ENCODE measurements around the gene IFNAR2.

IFNAR2 gene

DNA sequence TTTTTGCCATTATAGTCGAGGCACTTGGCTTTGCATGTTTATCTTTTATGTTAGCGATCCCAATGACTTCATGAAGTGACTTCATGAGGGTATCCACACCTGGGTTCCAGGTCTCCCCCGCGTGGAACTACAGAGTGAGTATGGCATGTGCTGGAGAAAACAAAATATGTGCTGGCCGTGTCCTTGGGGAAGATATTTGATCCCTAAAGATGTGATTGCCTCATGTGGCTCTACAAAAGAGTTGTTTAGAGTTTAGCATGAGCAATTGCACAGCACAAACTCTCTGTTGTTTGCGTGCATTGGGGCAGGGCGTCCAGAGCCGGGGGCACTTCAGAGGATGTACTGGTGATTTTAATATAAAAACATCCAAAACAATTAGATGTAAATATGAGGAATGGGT is 41.2 kb downstream of the IFNAR2 start:
- no peak for DNase-seq

DNA sequence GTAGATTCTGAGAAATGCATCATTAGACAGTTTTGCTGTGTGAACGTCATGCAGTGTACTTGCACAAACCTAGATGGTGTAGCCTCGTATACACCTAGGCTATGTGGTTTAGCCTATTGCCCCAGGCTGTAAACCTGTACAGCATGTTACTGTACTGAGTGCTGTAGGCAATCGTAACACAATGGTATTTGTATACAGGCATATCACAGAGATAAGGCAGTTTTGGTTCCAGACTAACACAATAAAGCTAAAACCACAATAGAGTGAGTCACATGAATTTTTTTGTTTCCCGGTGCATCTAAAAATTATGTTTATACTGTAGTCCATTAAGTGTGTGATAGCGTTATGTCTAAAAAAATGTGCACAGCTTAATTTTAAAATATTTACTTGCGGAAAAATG is 43.3 kb downstream of the IFNAR2 start:
- DNase-seq: no peak

DNA sequence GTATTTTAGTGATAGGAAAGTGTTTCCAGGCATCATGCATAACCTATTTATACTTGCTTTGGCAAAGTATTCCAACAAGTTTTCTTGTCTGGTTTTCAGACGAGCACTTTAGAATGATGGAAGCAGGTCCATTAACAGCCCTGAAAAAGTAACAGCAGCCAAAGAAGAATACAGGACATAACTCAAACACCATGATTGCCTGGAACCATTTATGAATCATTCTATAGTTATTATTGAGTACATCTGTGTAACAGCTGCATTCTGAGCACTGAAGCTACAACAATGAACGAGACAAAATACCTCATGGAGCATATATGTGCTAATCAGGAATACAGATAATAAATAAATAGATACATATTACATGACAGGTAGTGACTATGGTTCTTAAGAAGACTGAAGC is 49.0 kb downstream of the IFNAR2 start:
- no peak for DNase-seq

DNA sequence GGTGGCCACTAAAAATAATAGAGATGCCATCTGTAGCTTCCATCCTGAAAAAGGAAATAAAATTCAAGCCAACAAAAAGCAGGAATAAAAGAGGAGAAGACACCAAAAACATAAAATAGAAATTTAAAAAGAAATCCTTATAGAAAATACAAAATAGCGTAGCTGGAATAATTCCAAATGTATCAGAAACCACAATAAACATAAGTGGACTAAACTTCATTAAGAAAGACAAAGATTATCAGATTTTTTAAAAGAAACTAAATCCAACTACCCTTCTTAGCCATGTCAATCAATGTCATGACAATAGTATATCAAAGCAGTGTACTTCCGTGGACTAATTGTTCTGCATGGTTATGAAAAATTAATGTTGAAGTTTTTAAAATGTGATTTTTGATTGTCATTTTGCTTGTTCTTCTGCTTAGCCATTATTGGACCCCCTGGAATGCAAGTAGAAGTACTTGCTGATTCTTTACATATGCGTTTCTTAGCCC is 49.6 kb downstream of the IFNAR2 start:
- DNase-seq: no peak

Data from DMS53 (cell line).